GM12878 (cell line): ENCODE measurements around the gene ZC3H7B. TPM values are rescaled to one million over a fixed set of nuclear protein-coding genes. Genes with fewer than 3 reads are reported as not detected.

Experiments
- ATAC-seq: fragments of 200-7000 bp; cut with Tn5 transposase; 3 replicates; pipeline ENCODE4 v1.9.1; 2020; ENCODE audit warnings: mild to moderate bottlenecking, moderate library complexity
- BruUV-seq: library from RNA; stranded (reverse); fragments of 400-500 nt; replicated peaks from 2 replicates; lab custom pipeline; 2021; lab: Mats Ljungman, UMichigan
- CTCF ChIA-PET: fragments of 300-600 bp; sonication (Branson Sonifier 250); formaldehyde crosslinking; extraction: SDS; loops from one replicate; lab custom pipeline; 2021; ENCODE audit warnings: inconsistent platforms; lab: Yijun Ruan, JAX
- POLR2A ChIA-PET: fragments of 350-600 bp; formaldehyde crosslinking; extraction: SDS; loops from one replicate; lab custom pipeline; 2021; ENCODE audit warnings: inconsistent platforms; lab: Charles Lee
- RAD21 ChIA-PET: fragments of 300-600 bp; sonication (Branson Sonifier 250); formaldehyde crosslinking; loops from one replicate; lab custom pipeline; 2023; ENCODE audit warnings: antibody characterized with exemption; ENCODE audit not compliant: unreplicated experiment; lab: Charles Lee
- SMC1A ChIA-PET: fragments of 300-600 bp; sonication (Branson Sonifier 250); formaldehyde crosslinking; loops from one replicate; lab custom pipeline; 2023; ENCODE audit not compliant: unreplicated experiment, uncharacterized antibody; lab: Charles Lee
- DNase-seq: peaks from one replicate; pipeline ENCODE4 v3.0.0-alpha.2; 2011; ENCODE audit warnings: low read depth, low spot score
- FAIRE-seq: peaks from 3 replicates; lab custom pipeline; 2011; peaks lifted over from hg19 to GRCh38; lab: Jason Lieb, UNC
- H2AFZ ChIP-seq: 2 replicates; pipeline ENCODE4 v1.6.0; 2011; ENCODE audit warnings: low read depth, low read length, control low read depth; ENCODE audit not compliant: control insufficient read depth
- H3K27ac ChIP-seq: 2 replicates; pipeline ENCODE4 v1.5.1; 2011; ENCODE audit warnings: control low read depth; ENCODE audit not compliant: control insufficient read depth, insufficient read depth
- H3K27me3 ChIP-seq, 2 experiments: replicated peaks in 1 of 2; 2 replicates each; pipeline versions ENCODE4 v1.6.0 to v1.6.1; 2011; ENCODE audit warnings: low read length in 1 of 2; ENCODE audit not compliant: control insufficient read depth in 2 of 2, insufficient read depth in 2 of 2
- H3K36me3 ChIP-seq, 2 experiments: 2 replicates each; pipeline ENCODE4 v1.5.1; 2011; ENCODE audit warnings: low read length in 1 of 2; ENCODE audit not compliant: control insufficient read depth in 2 of 2, insufficient read depth in 2 of 2
- H3K4me1 ChIP-seq: 2 replicates; pipeline ENCODE4 v1.6.1; 2011; ENCODE audit warnings: mild to moderate bottlenecking, low read length, moderate library complexity, mixed read lengths; ENCODE audit not compliant: control insufficient read depth, insufficient read depth
- H3K4me2 ChIP-seq: 2 replicates; pipeline ENCODE4 v1.6.0; 2011; ENCODE audit warnings: control low read depth; ENCODE audit not compliant: control insufficient read depth, insufficient read depth
- H3K4me3 ChIP-seq: fragments of 200-600 bp; sonication (generic); 2 replicates; pipeline ENCODE4 v1.5.1; 2016
- H3K79me2 ChIP-seq: 2 replicates; pipeline ENCODE4 v1.6.0; 2011; ENCODE audit warnings: low read length; ENCODE audit not compliant: control insufficient read depth, insufficient read depth
- H3K9ac ChIP-seq: 2 replicates; pipeline ENCODE4 v1.8.0; 2011; ENCODE audit warnings: low read length, control low read depth, mixed read lengths; ENCODE audit not compliant: control insufficient read depth, insufficient read depth
- H3K9me3 ChIP-seq: replicated peaks from 3 replicates; pipeline ENCODE4 v1.5.1; 2011; ENCODE audit warnings: mild to moderate bottlenecking, low read length; ENCODE audit not compliant: control insufficient read depth, insufficient read depth
- H4K20me1 ChIP-seq: 2 replicates; pipeline ENCODE4 v1.6.0; 2011; ENCODE audit not compliant: control insufficient read depth, insufficient read depth
- EGR1 ChIP-seq, 2 experiments: IDR thresholded peaks; 1 replicate in 1 of 2; 2 replicates in 1 of 2; pipeline ENCODE4 v1.6.1; 2011 to 2012; ENCODE audit warnings: low read depth in 2 of 2, low read length in 2 of 2, borderline replicate concordance in 1 of 2, mild to moderate bottlenecking in 1 of 2, moderate library complexity in 1 of 2
- FOS ChIP-seq: IDR thresholded peaks from 3 replicates; pipeline ENCODE4 v1.6.1; 2011; ENCODE audit warnings: borderline replicate concordance; ENCODE audit not compliant: insufficient read length; ENCODE audit errors: extremely low read depth
- HDAC2 ChIP-seq: fragments of 200-600 bp; sonication (generic); IDR thresholded peaks from 2 replicates; pipeline ENCODE4 v1.6.1; 2017
- MXI1 ChIP-seq: fragments of 150-350 bp; IDR thresholded peaks from 2 replicates; pipeline ENCODE4 v1.6.1; 2011; ENCODE audit warnings: low read depth, mild to moderate bottlenecking, inconsistent platforms, low read length, improper control_type of control experiment
- MYB ChIP-seq: fragments of 150-350 bp; IDR thresholded peaks from 2 replicates; pipeline ENCODE4 v1.6.1; 2014; ENCODE audit warnings: mild to moderate bottlenecking, low read depth, low read length, borderline replicate concordance
- POLR2AphosphoS5 ChIP-seq: IDR thresholded peaks from 2 replicates; pipeline ENCODE4 v1.6.1; 2011; ENCODE audit warnings: mild to moderate bottlenecking, low read length, inconsistent platforms
- RCOR1 ChIP-seq: conservative IDR thresholded peaks from 2 replicates; pipeline ENCODE4 v1.6.1; 2012; ENCODE audit warnings: low read depth, low read length, improper control_type of control experiment
- RUNX3 ChIP-seq: IDR thresholded peaks from 2 replicates; pipeline ENCODE4 v1.6.1; 2012; ENCODE audit warnings: low read length, inconsistent platforms
- SRF ChIP-seq, 2 experiments: IDR thresholded peaks; 2 replicates each; pipeline ENCODE4 v1.6.1; 2011; ENCODE audit warnings: low read depth in 2 of 2, low read length in 2 of 2, mild to moderate bottlenecking in 1 of 2, moderate library complexity in 1 of 2
- WGBS: methylation state at CpG from one replicate; pipeline ENCODE4 v1.1.6; 2016; ENCODE audit warnings: low lambda C conversion rate; ENCODE audit not compliant: insufficient replicate concordance, insufficient coverage; ENCODE audit errors: missing lambda C conversion rate; 5-methylcytosine and 5-hydroxymethylcytosine counted together
- in situ Hi-C: fragments of 300-500 bp; cut with MboI; formaldehyde crosslinking; loops from 9 replicates; pipeline ENCODE4 v1.14.3; 2018; ENCODE audit warnings: mixed read lengths
- intact Hi-C: fragments of 100-400 bp; cut with micrococcal nuclease; formaldehyde crosslinking; loops from one replicate; pipeline ENCODE4 v1.14.2; 2022; ENCODE audit not compliant: unreplicated experiment
- polyA plus RNA-seq, 11 experiments: library from polyadenylated mRNA; depleted of rRNA in 4 of 11; unstranded in 6 of 11; stranded (reverse) in 5 of 11; fragments of >200 nt; fragmentation: Nextera tagmentation in 4 of 11; fragmentation: Illumina TruSeq in 1 of 11; extraction: Ambion mirVana in 4 of 11; extraction: Trizol in 1 of 11; gene quantifications; 1 replicate in 1 of 11; 2 replicates in 10 of 11; pipeline versions ENCODE4 v1.2.1 to v1.2.3, GENCODE V29; 2011 to 2016; ENCODE audit warnings: inconsistent platforms in 2 of 11, missing spikeins in 2 of 11, low read depth in 1 of 11
- total RNA-seq, 4 experiments: library from RNA; depleted of rRNA in 3 of 4; stranded (reverse); fragments of >200 nt in 3 of 4; fragmentation: Illumina TruSeq in 1 of 4; extraction: Trizol in 1 of 4; gene quantifications; 2 replicates each; pipeline versions ENCODE4 v1.2.1 to v1.2.3, GENCODE V29; 2013 to 2021
- TF ChIP-seq, protein P1 (sequence below): fragments of 450-650 bp; IDR thresholded peaks from 2 replicates; pipeline ENCODE4 v1.6.1; 2017; ENCODE audit warnings: antibody characterized with exemption, mild to moderate bottlenecking, moderate library complexity
- TF ChIP-seq, protein P2 (sequence below): IDR thresholded peaks from 2 replicates; pipeline ENCODE4 v1.6.1; 2011; ENCODE audit warnings: low read depth, low read length, improper control_type of control experiment, borderline replicate concordance

The ZC3H7B gene
- total and polyA plus RNA-seq, 10 of the 15 experiments (the other 5 are each of a cell fraction or from before 2014, with no cell fraction given) = 0.26 to 52.3 (median 22.4) TPM

DNA sequence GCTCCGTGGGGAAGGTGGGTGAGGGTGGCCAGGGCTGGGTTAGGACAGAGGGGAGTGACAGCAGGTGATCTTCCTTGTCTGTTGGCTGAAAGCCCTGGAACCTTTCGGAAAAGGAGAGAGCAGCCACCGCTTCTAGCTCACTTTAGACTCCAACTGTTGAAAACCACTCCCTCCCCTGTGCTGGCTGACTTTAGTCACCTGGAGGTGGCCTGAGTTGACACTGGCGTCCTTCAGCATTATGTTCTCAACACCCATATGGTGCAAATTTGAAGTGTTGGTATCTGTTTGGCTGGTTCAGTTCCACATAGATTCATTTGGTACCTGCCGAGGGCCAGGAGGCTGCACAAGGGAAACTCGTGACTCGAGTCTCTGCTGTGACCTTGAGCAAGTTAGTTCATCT, 28.8 kb downstream of the ZC3H7B start:
- ChIA-PET CTCF (no interaction called here), POLR2A (interaction anchor here (0.5 kb wide), 1 partner anchor 24 kb away, joined by 3 read pairs; no protein-coding TSS in a partner anchor), RAD21 (no interaction called here), SMC1A (no interaction called here)
- Histone ChIP-seq H3K4me1 (no peaks in the 10 kb centered on the region), H3K9ac (no peak overlapping the region), H2AFZ (no peak overlapping the region), H3K9me3 (no peaks in the 10 kb centered on the region), H3K4me2 (no peak overlapping the region), H3K36me3 (peaks cover 15 to 36% of the 10 kb centered on the region in 2 experiments; a peak in 3 of 4 replicates), H3K79me2 (no peaks in the 10 kb centered on the region), H3K27me3 (no peaks in the 10 kb centered on the region), H3K4me3 (no peak overlapping the region), H4K20me1 (no peaks in the 10 kb centered on the region), H3K27ac (no peak overlapping the region)
- no peak for DNase-seq
- in situ Hi-C loops = no loop called here
- intact Hi-C loops = no loop called here
- FAIRE-seq = no peak
- 92% methylated on average over 7 of the region's 7 CpGs for WGBS
- ATAC-seq = no peak
- BruUV-seq = no TSS peak
- TF ChIP-seq, protein P1, sequence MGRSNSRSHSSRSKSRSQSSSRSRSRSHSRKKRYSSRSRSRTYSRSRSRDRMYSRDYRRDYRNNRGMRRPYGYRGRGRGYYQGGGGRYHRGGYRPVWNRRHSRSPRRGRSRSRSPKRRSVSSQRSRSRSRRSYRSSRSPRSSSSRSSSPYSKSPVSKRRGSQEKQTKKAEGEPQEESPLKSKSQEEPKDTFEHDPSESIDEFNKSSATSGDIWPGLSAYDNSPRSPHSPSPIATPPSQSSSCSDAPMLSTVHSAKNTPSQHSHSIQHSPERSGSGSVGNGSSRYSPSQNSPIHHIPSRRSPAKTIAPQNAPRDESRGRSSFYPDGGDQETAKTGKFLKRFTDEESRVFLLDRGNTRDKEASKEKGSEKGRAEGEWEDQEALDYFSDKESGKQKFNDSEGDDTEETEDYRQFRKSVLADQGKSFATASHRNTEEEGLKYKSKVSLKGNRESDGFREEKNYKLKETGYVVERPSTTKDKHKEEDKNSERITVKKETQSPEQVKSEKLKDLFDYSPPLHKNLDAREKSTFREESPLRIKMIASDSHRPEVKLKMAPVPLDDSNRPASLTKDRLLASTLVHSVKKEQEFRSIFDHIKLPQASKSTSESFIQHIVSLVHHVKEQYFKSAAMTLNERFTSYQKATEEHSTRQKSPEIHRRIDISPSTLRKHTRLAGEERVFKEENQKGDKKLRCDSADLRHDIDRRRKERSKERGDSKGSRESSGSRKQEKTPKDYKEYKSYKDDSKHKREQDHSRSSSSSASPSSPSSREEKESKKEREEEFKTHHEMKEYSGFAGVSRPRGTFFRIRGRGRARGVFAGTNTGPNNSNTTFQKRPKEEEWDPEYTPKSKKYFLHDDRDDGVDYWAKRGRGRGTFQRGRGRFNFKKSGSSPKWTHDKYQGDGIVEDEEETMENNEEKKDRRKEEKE = no peak
- no peak for TF ChIP-seq HDAC2

DNA sequence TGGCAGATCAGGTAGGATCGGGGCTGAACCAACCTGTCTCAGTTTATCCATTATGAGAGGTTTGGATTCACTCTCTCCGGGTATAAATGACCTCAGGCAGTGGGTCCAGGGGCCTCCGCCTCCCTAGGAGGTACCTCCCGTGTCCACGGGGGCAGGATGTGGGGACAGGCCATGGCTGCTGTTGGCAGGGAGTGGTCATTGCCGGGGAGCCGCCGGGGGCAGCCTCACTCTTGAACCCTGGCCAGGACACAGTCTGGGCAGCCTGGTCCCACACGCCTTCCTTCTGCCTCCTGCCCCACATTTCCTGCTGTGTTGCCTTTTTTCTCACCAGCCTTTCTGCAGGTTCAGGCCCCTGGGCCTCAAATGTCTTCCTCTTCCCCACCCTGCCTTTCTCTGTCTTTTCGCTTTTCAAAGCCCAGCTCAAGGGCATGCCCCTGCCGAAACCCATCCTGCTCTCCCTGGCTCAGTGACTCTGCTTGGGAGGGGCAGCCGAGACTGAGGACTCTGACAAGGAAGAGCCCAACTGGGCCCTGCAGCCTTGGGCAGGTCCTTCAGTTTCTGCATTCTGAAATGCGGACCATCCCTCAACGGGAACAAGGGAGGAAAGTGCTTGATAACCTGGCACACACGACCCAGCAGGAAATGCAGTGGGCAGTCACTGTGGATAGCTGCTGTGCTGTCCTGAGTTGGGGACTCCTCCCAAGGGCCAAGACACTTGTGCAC, 31.1 kb downstream of the ZC3H7B start:
- Histone ChIP-seq H3K4me2 (no peak overlapping the region), H3K4me1 (no peaks in the 10 kb centered on the region), H3K9me3 (no peaks in the 10 kb centered on the region), H3K27me3 (no peaks in the 10 kb centered on the region), H3K27ac (no peak overlapping the region), H4K20me1 (no peaks in the 10 kb centered on the region), H3K79me2 (no peaks in the 10 kb centered on the region), H3K4me3 (no peak overlapping the region), H3K36me3 (peaks cover 16 to 23% of the 10 kb centered on the region in 2 experiments; a peak in 3 of 4 replicates), H3K9ac (no peak overlapping the region), H2AFZ (no peak overlapping the region)
- ATAC-seq (no peak), DNase-seq (no peak), FAIRE-seq (no peak)
- SMC1A ChIA-PET = no interaction called here
- RAD21 ChIA-PET = no interaction called here
- POLR2A ChIA-PET = no interaction called here
- CTCF ChIA-PET = no interaction called here
- intact Hi-C loops (no loop called here), in situ Hi-C loops (no loop called here)
- no TSS peak for BruUV-seq
- 88% methylated on average over 15 of the region's 15 CpGs for WGBS
- TF ChIP-seq SRF (IDR thresholded peaks at IDR 0.05; ENCODE audit: low read depth in 2 of 2, low read length in 2 of 2) = no peak
- no peak for TF ChIP-seq MYB
- TF ChIP-seq, protein P2, sequence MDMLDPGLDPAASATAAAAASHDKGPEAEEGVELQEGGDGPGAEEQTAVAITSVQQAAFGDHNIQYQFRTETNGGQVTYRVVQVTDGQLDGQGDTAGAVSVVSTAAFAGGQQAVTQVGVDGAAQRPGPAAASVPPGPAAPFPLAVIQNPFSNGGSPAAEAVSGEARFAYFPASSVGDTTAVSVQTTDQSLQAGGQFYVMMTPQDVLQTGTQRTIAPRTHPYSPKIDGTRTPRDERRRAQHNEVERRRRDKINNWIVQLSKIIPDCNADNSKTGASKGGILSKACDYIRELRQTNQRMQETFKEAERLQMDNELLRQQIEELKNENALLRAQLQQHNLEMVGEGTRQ = no peak
- TF ChIP-seq POLR2AphosphoS5 = no peak
- TF ChIP-seq FOS = no peak
- no peak for TF ChIP-seq RCOR1
- TF ChIP-seq MXI1 = no peak
- no peak for TF ChIP-seq RUNX3
- no peak for TF ChIP-seq EGR1 (IDR thresholded peaks at IDR 0.05; ENCODE audit: borderline replicate concordance in 1 of 2, low read depth in 2 of 2, low read length in 2 of 2)
